H1 (cell line): Measurements from ENCODE around the gene IRF4. TPM values are rescaled to one million over a fixed set of nuclear protein-coding genes. Genes with fewer than 3 reads are reported as not detected.

Source experiments
- CTCF ChIA-PET: fragments of 300-600 bp; sonication (Branson Sonifier 250); formaldehyde crosslinking; loops from one replicate; lab custom pipeline; 2021; ENCODE audit not compliant: partially characterized antibody; lab: Charles Lee
- POLR2A ChIA-PET: fragments of 300-600 bp; sonication (Branson Sonifier 250); formaldehyde crosslinking; loops from one replicate; lab custom pipeline; 2021; ENCODE audit warnings: inconsistent platforms; ENCODE audit not compliant: partially characterized antibody; lab: Charles Lee
- DNase-seq, 2 experiments: peaks; one replicate each; pipeline versions ENCODE4 v3.0.0 to v3.0.0-alpha.2; 2010 to 2022; ENCODE audit warnings: low spot score in 2 of 2, low read depth in 1 of 2, mixed read lengths in 1 of 2
- FAIRE-seq: peaks from 2 replicates; lab custom pipeline; 2011; peaks lifted over from hg19 to GRCh38; lab: Jason Lieb, UNC
- H2AFZ ChIP-seq: 2 replicates; pipeline ENCODE4 v1.8.1; 2012; ENCODE audit warnings: low read length, inconsistent platforms
- H2AK5ac ChIP-seq: 2 replicates; pipeline ENCODE4 v1.6.1; 2013; ENCODE audit warnings: low read depth, low read length
- H2BK120ac ChIP-seq: replicated peaks from 2 replicates; pipeline ENCODE3; 2013; ENCODE audit warnings: low read depth, low read length, inconsistent platforms
- H2BK12ac ChIP-seq: 2 replicates; pipeline ENCODE4 v1.6.1; 2013; ENCODE audit warnings: low read depth, low read length
- H2BK15ac ChIP-seq: 2 replicates; pipeline ENCODE4 v1.6.1; 2013; ENCODE audit warnings: low read length
- H2BK20ac ChIP-seq: 2 replicates; pipeline ENCODE4 v1.6.1; 2013; ENCODE audit warnings: low read length
- H2BK5ac ChIP-seq: 2 replicates; pipeline ENCODE4 v1.6.1; 2013; ENCODE audit warnings: low read depth, low read length
- H3K14ac ChIP-seq: 2 replicates; pipeline ENCODE4 v1.6.1; 2013; ENCODE audit warnings: inconsistent platforms; ENCODE audit not compliant: insufficient read length
- H3K18ac ChIP-seq: 2 replicates; pipeline ENCODE4 v1.6.1; 2013; ENCODE audit warnings: low read length; ENCODE audit errors: extremely low read depth
- H3K23ac ChIP-seq: 2 replicates; pipeline ENCODE4 v1.6.1; 2013; ENCODE audit warnings: inconsistent platforms; ENCODE audit not compliant: insufficient read length
- H3K23me2 ChIP-seq: 2 replicates; pipeline ENCODE4 v1.6.1; 2013; ENCODE audit warnings: low read depth, low read length
- H3K27ac ChIP-seq: 2 replicates; pipeline ENCODE4 v1.6.1; 2011; ENCODE audit warnings: low read depth, low read length, inconsistent platforms
- H3K27me3 ChIP-seq, 4 experiments: replicated peaks in 1 of 4; 1 replicate in 1 of 4; 2 replicates in 3 of 4; pipeline versions ENCODE4 v1.6.1 to v1.8.1; 2011 to 2013; ENCODE audit warnings: low read length in 3 of 4, mild to moderate bottlenecking in 3 of 4, inconsistent platforms in 2 of 4, mixed read lengths in 2 of 4, moderate library complexity in 1 of 4; ENCODE audit not compliant: control insufficient read depth in 3 of 4, insufficient read depth in 3 of 4; ENCODE audit errors: extremely low read depth in 1 of 4
- H3K36me3 ChIP-seq, 4 experiments: 2 replicates each; pipeline versions ENCODE4 v1.6.1 to v1.8.1; 2011 to 2013; ENCODE audit warnings: mild to moderate bottlenecking in 4 of 4, low read length in 3 of 4, moderate library complexity in 2 of 4, control low read depth in 1 of 4, inconsistent platforms in 1 of 4; ENCODE audit not compliant: insufficient read depth in 4 of 4, control insufficient read depth in 2 of 4
- H3K4ac ChIP-seq: replicated peaks from 2 replicates; pipeline ENCODE3; 2013; ENCODE audit warnings: low read length, low read depth, mixed read lengths, inconsistent platforms; ENCODE audit not compliant: insufficient read length
- H3K4me1 ChIP-seq, 4 experiments: replicated peaks in 1 of 4; 1 replicate in 1 of 4; 2 replicates in 3 of 4; pipeline versions ENCODE4 v1.6.1 to v1.8.1; 2011 to 2013; ENCODE audit warnings: low read length in 3 of 4, inconsistent platforms in 2 of 4, mixed read lengths in 1 of 4; ENCODE audit not compliant: insufficient read depth in 4 of 4, control insufficient read depth in 3 of 4
- H3K4me2 ChIP-seq, 2 experiments: 2 replicates each; pipeline versions ENCODE4 v1.6.1 to v1.8.1; 2011 to 2013; ENCODE audit warnings: low read depth in 2 of 2, low read length in 2 of 2, control low read depth in 1 of 2, inconsistent platforms in 1 of 2, mild to moderate bottlenecking in 1 of 2; ENCODE audit not compliant: insufficient read depth in 1 of 2
- H3K4me3 ChIP-seq, 4 experiments: fragments of 200-600, 300-600 bp in 1 of 4; sonication (generic), shearing (Covaris generic), sonication (Bioruptor Twin) in 1 of 4; 2 replicates each; pipeline versions ENCODE4 v1.5.1 to v1.8.1; 2011 to 2016; ENCODE audit warnings: low read length in 4 of 4, low read depth in 3 of 4, control low read depth in 2 of 4, inconsistent platforms in 2 of 4, mild to moderate bottlenecking in 2 of 4, mixed read lengths in 1 of 4, moderate library complexity in 1 of 4; ENCODE audit not compliant: insufficient read depth in 2 of 4; ENCODE audit errors: extremely low read depth in 1 of 4
- H3K56ac ChIP-seq: replicated peaks from 2 replicates; pipeline ENCODE3; 2013; ENCODE audit warnings: low read depth, mild to moderate bottlenecking, mixed read lengths, low read length, inconsistent platforms; ENCODE audit not compliant: insufficient read length
- H3K79me1 ChIP-seq: 2 replicates; pipeline ENCODE4 v1.6.1; 2013; ENCODE audit warnings: low read depth, low read length, control low read depth
- H3K79me2 ChIP-seq, 2 experiments: 2 replicates each; pipeline versions ENCODE4 v1.6.1 to v1.8.1; 2012 to 2013; ENCODE audit warnings: low read length in 2 of 2, mild to moderate bottlenecking in 2 of 2, inconsistent platforms in 1 of 2; ENCODE audit not compliant: insufficient read depth in 2 of 2, control insufficient read depth in 1 of 2
- H3K9ac ChIP-seq, 4 experiments: replicated peaks in 1 of 4; 1 replicate in 1 of 4; 2 replicates in 3 of 4; pipeline versions ENCODE4 v1.6.1 to v1.8.1; 2011 to 2013; ENCODE audit warnings: low read depth in 3 of 4, low read length in 3 of 4, control low read depth in 2 of 4, mild to moderate bottlenecking in 2 of 4, moderate library complexity in 2 of 4, inconsistent platforms in 1 of 4; ENCODE audit errors: extremely low read depth in 1 of 4
- H3K9me3 ChIP-seq, 2 experiments: 2 replicates each; pipeline versions ENCODE4 v1.6.1 to v1.8.1; 2012 to 2013; ENCODE audit warnings: mild to moderate bottlenecking in 2 of 2, moderate library complexity in 2 of 2, control low read depth in 1 of 2, inconsistent platforms in 1 of 2, low read depth in 1 of 2, low read length in 1 of 2, mixed read lengths in 1 of 2; ENCODE audit not compliant: insufficient read depth in 2 of 2
- H4K20me1 ChIP-seq, 2 experiments: replicated peaks in 1 of 2; 2 replicates each; pipeline versions ENCODE3 to v1.8.1; 2011 to 2013; ENCODE audit warnings: inconsistent platforms in 2 of 2, low read length in 2 of 2, mild to moderate bottlenecking in 1 of 2; ENCODE audit not compliant: insufficient read depth in 2 of 2, control insufficient read depth in 1 of 2
- H4K5ac ChIP-seq: 2 replicates; pipeline ENCODE4 v1.6.1; 2013; ENCODE audit warnings: low read length, low read depth, mixed read lengths, inconsistent platforms; ENCODE audit not compliant: insufficient read length
- H4K8ac ChIP-seq: 2 replicates; pipeline ENCODE4 v1.8.0; 2013; ENCODE audit warnings: mild to moderate bottlenecking, moderate library complexity, low read length, inconsistent platforms; ENCODE audit not compliant: insufficient read depth; ENCODE audit errors: extremely low read depth
- H4K91ac ChIP-seq: replicated peaks from 2 replicates; pipeline ENCODE3; 2013; ENCODE audit warnings: low read length, mixed read lengths, inconsistent platforms; ENCODE audit not compliant: insufficient read length
- MAFK ChIP-seq: IDR thresholded peaks from 2 replicates; pipeline ENCODE4 v1.6.1; 2012; ENCODE audit warnings: low read depth, mild to moderate bottlenecking, improper control_type of control experiment, low read length
- RXRA ChIP-seq: IDR thresholded peaks from 2 replicates; pipeline ENCODE4 v1.6.1; 2011; ENCODE audit warnings: low read depth, mild to moderate bottlenecking, low read length, moderate library complexity; ENCODE audit not compliant: insufficient read depth
- WGBS, 2 experiments: shearing (Covaris generic) in 1 of 2; methylation state at CpG; one replicate each; pipeline versions ENCODE4 v1.1.6 to v1.1.7; 2013 to 2015; ENCODE audit warnings: low lambda C conversion rate in 2 of 2, mixed read lengths in 2 of 2, inconsistent platforms in 1 of 2, low coverage in 1 of 2, missing lambda C conversion rate in 1 of 2; ENCODE audit not compliant: insufficient replicate concordance in 2 of 2, insufficient coverage in 1 of 2, insufficient read length in 1 of 2; ENCODE audit errors: extremely low coverage in 1 of 2, missing lambda C conversion rate in 1 of 2; 5-methylcytosine and 5-hydroxymethylcytosine counted together
- polyA plus RNA-seq, 7 experiments: library from polyadenylated mRNA; depleted of rRNA in 3 of 7; stranded (reverse) in 5 of 7; unstranded in 2 of 7; fragments of >200 nt in 5 of 7; fragments of 200-250 nt in 2 of 7; gene quantifications; 1 replicate in 5 of 7; 2 replicates in 1 of 7; 4 replicates in 1 of 7; pipeline versions ENCODE4 v1.2.1 to v1.2.3, GENCODE V29; 2011 to 2013; ENCODE audit warnings: missing spikeins in 2 of 7, mixed read lengths in 2 of 7
- total RNA-seq: library from RNA; stranded (reverse); fragmentation: NEBNext Ultra II Directional; extraction: Animal tissue kit (Norgen Biotek cat#: 25700); gene quantifications from 2 replicates; pipeline ENCODE4 v1.2.1, GENCODE V29; 2021
- TF ChIP-seq, protein P1 (sequence below): IDR thresholded peaks from 2 replicates; pipeline ENCODE4 v1.6.1; 2012; ENCODE audit warnings: inconsistent platforms

The IRF4 gene
- total and polyA plus RNA-seq, 2 of the 8 experiments (the other 6 are each of a cell fraction or from before 2014, with no cell fraction given): 0.77 to 2.1 TPM

DNA sequence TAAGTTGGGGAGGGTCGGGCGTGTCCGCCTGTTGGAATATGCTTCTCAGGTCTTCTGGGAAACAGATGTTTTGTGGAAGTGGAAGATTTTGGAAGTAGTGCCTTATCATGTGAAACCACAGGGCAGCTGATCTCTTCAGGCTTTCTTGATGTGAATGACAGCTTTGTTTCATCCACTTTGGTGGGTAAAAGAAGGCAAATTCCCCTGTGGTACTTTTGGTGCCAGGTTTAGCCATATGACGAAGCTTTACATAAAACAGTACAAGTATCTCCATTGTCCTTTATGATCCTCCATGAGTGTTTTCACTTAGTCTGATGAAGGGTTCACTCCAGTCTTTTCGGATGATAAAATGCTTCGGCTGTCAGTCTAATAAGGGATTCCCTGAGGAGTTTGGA is 4.6 kb downstream of the IRF4 start:
- Histone ChIP-seq H3K36me3 (peaks cover 0 to 8% (median 0%) of the 10 kb centered on the region in 4 experiments; a peak in 1 of 8 replicates), H3K27me3 (peaks cover 28 to 47% (median 40%) of the 10 kb centered on the region in 4 experiments), H2BK15ac (no peak overlapping the region), H2BK12ac (no peak overlapping the region), H3K56ac (no peak overlapping the region), H2AFZ (no peak overlapping the region), H3K4me2 (no peak overlapping the region), H4K91ac (no peak overlapping the region), H3K18ac (no peak overlapping the region), H3K4ac (no peak overlapping the region), H3K14ac (no peak overlapping the region), H4K8ac (no peak overlapping the region), H3K79me1 (no peaks in the 10 kb centered on the region), H2BK20ac (no peak overlapping the region), H4K5ac (no peak overlapping the region), H2BK5ac (no peak overlapping the region), H3K9me3 (no peaks in the 10 kb centered on the region), H3K9ac (no peak overlapping the region), H2AK5ac (no peak overlapping the region), H3K4me3 (no peak overlapping the region), H3K79me2 (no peaks in the 10 kb centered on the region), H4K20me1 (peaks cover 0 to 9% of the 10 kb centered on the region in 2 experiments), H3K4me1 (peaks cover 2 to 6% (median 3%) of the 10 kb centered on the region in 4 experiments; a peak in 4 of 7 replicates), H3K23ac (no peak overlapping the region), H3K23me2 (peaks cover 16% of the 10 kb centered on the region; the same call in 1 of the 2 replicates), H3K27ac (no peak overlapping the region), H2BK120ac (no peak overlapping the region)
- DNase-seq (no peak), FAIRE-seq (no peak)
- 92% methylated on average over 6 of the region's 6 CpGs; no CpG with 5 or more reads in 1 of the 2 experiments for WGBS, 2 experiments
- ChIA-PET CTCF (no interaction called here), POLR2A (no interaction called here)
- TF ChIP-seq MAFK: no peak
- TF ChIP-seq RXRA: no peak
- TF ChIP-seq, protein P1, sequence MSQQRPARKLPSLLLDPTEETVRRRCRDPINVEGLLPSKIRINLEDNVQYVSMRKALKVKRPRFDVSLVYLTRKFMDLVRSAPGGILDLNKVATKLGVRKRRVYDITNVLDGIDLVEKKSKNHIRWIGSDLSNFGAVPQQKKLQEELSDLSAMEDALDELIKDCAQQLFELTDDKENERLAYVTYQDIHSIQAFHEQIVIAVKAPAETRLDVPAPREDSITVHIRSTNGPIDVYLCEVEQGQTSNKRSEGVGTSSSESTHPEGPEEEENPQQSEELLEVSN: no peak
